B cell (primary cell): ENCODE data around the gene GRM3. TPM values are rescaled to one million over a fixed set of nuclear protein-coding genes. Genes with fewer than 3 reads are reported as not detected.

Experiments used
- ATAC-seq: fragments of 200-7000 bp; cut with Tn5 transposase; one replicate; pipeline ENCODE4 v1.10.0; 2021; ENCODE audit warnings: low read depth, mild to moderate bottlenecking, moderate number of reproducible peaks, moderate library complexity
- CTCF ChIA-PET: fragments of 350-600 bp; sonication (Branson Sonifier 250); formaldehyde crosslinking; loops from one replicate; lab custom pipeline; 2021; ENCODE audit warnings: antibody characterized with exemption, inconsistent platforms; lab: Charles Lee
- POLR2A ChIA-PET: fragments of 350-600 bp; sonication (Branson Sonifier 250); formaldehyde crosslinking; loops from one replicate; lab custom pipeline; 2021; ENCODE audit warnings: antibody characterized with exemption; lab: Charles Lee
- DNase-seq: peaks from one replicate; pipeline ENCODE4 v3.0.0; 2013
- H2AFZ ChIP-seq: 2 replicates; pipeline ENCODE4 v1.6.1; 2012; ENCODE audit warnings: mild to moderate bottlenecking, low read depth, low read length; ENCODE audit not compliant: insufficient read depth, poor library complexity, severe bottlenecking
- H3K27ac ChIP-seq, 2 donors: 1 replicate in 1 of 2; 2 replicates in 1 of 2; pipeline ENCODE4 v1.5.1; 2012 to 2013; ENCODE audit warnings: low read length in 2 of 2, mild to moderate bottlenecking in 2 of 2, moderate library complexity in 1 of 2
- H3K27me3 ChIP-seq, 4 experiments: fragments of 200-600 bp in 1 of 4; sonication (generic) in 1 of 4; replicated peaks in 1 of 4; 1 replicate in 2 of 4; 2 replicates in 2 of 4; pipeline versions ENCODE4 v1.6.1 to v1.7.0; 2013 to 2016; ENCODE audit warnings: low read length in 3 of 4, mild to moderate bottlenecking in 2 of 4, mixed read lengths in 1 of 4, moderate library complexity in 1 of 4; ENCODE audit not compliant: insufficient read depth in 4 of 4, control insufficient read depth in 3 of 4; ENCODE audit errors: control extremely low read depth in 1 of 4
- H3K36me3 ChIP-seq, 2 experiments: replicated peaks in 1 of 2; 1 replicate in 1 of 2; 2 replicates in 1 of 2; pipeline versions ENCODE4 v1.6.1 to v1.7.1; 2013; ENCODE audit warnings: low read length in 1 of 2; ENCODE audit not compliant: insufficient read depth in 2 of 2, control insufficient read depth in 1 of 2; ENCODE audit errors: control extremely low read depth in 1 of 2, extremely low read depth in 1 of 2
- H3K4me1 ChIP-seq, 2 donors: fragments of 200-600 bp in 1 of 2; sonication (generic) in 1 of 2; 1 replicate in 1 of 2; 2 replicates in 1 of 2; pipeline versions ENCODE4 v1.5.1 to v1.6.1; 2013 to 2017; ENCODE audit warnings: low read length in 2 of 2; ENCODE audit not compliant: control insufficient read depth in 2 of 2, insufficient read depth in 2 of 2
- H3K4me2 ChIP-seq: replicated peaks from 2 replicates; pipeline ENCODE3; 2012; ENCODE audit warnings: mild to moderate bottlenecking, low read depth, low read length; ENCODE audit not compliant: poor library complexity, severe bottlenecking
- H3K4me3 ChIP-seq, 5 experiments: fragments of 200-600 bp in 1 of 5; sonication (generic) in 1 of 5; 1 replicate in 3 of 5; 2 replicates in 2 of 5; pipeline versions ENCODE4 v1.5.1 to v1.7.0; 2011 to 2016; ENCODE audit warnings: low read length in 4 of 5, mild to moderate bottlenecking in 4 of 5, low read depth in 2 of 5, control low read depth in 1 of 5, moderate library complexity in 1 of 5; ENCODE audit not compliant: insufficient read depth in 1 of 5; ENCODE audit errors: control extremely low read depth in 1 of 5, extremely low read depth in 1 of 5
- H3K79me2 ChIP-seq: fragments of 200-600 bp; sonication (generic); one replicate; pipeline ENCODE4 v1.6.0; 2016; ENCODE audit warnings: low read length; ENCODE audit not compliant: control insufficient read depth, insufficient read depth
- H3K9ac ChIP-seq: fragments of 200-600 bp; sonication (generic); 2 replicates; pipeline ENCODE4 v1.6.1; 2017; ENCODE audit warnings: mild to moderate bottlenecking, low read length, moderate library complexity
- H3K9me3 ChIP-seq, 3 donors: one replicate each; pipeline versions ENCODE4 v1.6.1 to v1.7.1; 2013; ENCODE audit warnings: low read length in 2 of 3; ENCODE audit not compliant: control insufficient read depth in 2 of 3, insufficient read depth in 1 of 3; ENCODE audit errors: control extremely low read depth in 1 of 3
- H4K20me1 ChIP-seq: 2 replicates; pipeline ENCODE4 v1.6.0; 2012; ENCODE audit warnings: mild to moderate bottlenecking, low read length; ENCODE audit not compliant: insufficient read depth, control insufficient read depth, poor library complexity, severe bottlenecking
- H3K27ac Mint-ChIP-seq: one replicate; pipeline ENCODE4 v1.8.0; 2021; ENCODE audit warnings: mixed read lengths
- H3K27me3 Mint-ChIP-seq: one replicate; pipeline ENCODE4 v1.8.0; 2021; ENCODE audit warnings: mixed read lengths
- H3K4me1 Mint-ChIP-seq: one replicate; pipeline ENCODE4 v1.8.0; 2021; ENCODE audit warnings: mixed read lengths
- H3K4me3 Mint-ChIP-seq: one replicate; pipeline ENCODE4 v1.8.0; 2021; ENCODE audit warnings: mixed read lengths
- H3K9me3 Mint-ChIP-seq: one replicate; pipeline ENCODE4 v1.8.0; 2022; ENCODE audit warnings: mixed read lengths; ENCODE audit not compliant: insufficient read depth
- CTCF ChIP-seq: fragments of 200-600 bp; IDR thresholded peaks from one replicate; pipeline ENCODE4 v1.8.0; 2022; ENCODE audit warnings: antibody characterized with exemption, mild to moderate bottlenecking
- EZH2 ChIP-seq: IDR thresholded peaks from 2 replicates; pipeline ENCODE4 v1.6.1; 2012; ENCODE audit warnings: borderline replicate concordance, low read depth, mild to moderate bottlenecking, moderate library complexity, low read length; ENCODE audit not compliant: insufficient read depth, poor library complexity, severe bottlenecking
- WGBS: methylation state at CpG from one replicate; pipeline ENCODE4 v1.1.5; 2013; ENCODE audit warnings: missing lambda C conversion rate; ENCODE audit not compliant: insufficient coverage; 5-methylcytosine and 5-hydroxymethylcytosine counted together
- intact Hi-C: fragments of 100-400 bp; cut with micrococcal nuclease; formaldehyde crosslinking; loops from one replicate; pipeline ENCODE4 v1.10.0; 2022
- polyA plus RNA-seq: library from polyadenylated mRNA; depleted of rRNA; stranded (reverse); fragments of >200 nt; gene quantifications from 2 replicates; pipeline ENCODE4 v1.2.3, GENCODE V29; 2012
- total RNA-seq, 2 donors: library from RNA; stranded (reverse); fragments of 120-200 nt in 1 of 2; gene quantifications; 1 replicate in 1 of 2; 2 replicates in 1 of 2; pipeline versions ENCODE4 v1.2.3 to v1.2.4, GENCODE V29; 2013 to 2022

Gene GRM3
- total and polyA plus RNA-seq, 2 donors (not counting 1 experiment from before 2014, with no cell fraction given): not detected

GRCh38 chr7:86644282-86645224 lies 844 bp downstream of the GRM3 start:
- ChIA-PET POLR2A (no interaction called here), CTCF (no interaction called here)
- ATAC-seq (no peak), DNase-seq (no peak)
- intact Hi-C loops: no loop called here
- H3K79me2 ChIP-seq: no peaks in the 10 kb centered on the region
- H3K27me3 ChIP-seq: peaks cover 0 to 25% (median 6%) of the 10 kb centered on the region in 4 experiments
- Mint-ChIP-seq H3K27ac (no peak overlapping the region), H3K9me3 (no peaks in the 10 kb centered on the region), H3K27me3 (peaks cover 36% of the 10 kb centered on the region), H3K4me1 (peaks cover 3% of the 10 kb centered on the region), H3K4me3 (no peak overlapping the region)
- no peak overlapping the region for H3K4me2 ChIP-seq
- no peak overlapping the region for H2AFZ ChIP-seq
- H3K9me3 ChIP-seq: peaks cover 0 to 10% (median 0%) of the 10 kb centered on the region in 3 donors
- no peaks in the 10 kb centered on the region for H3K36me3 ChIP-seq
- WGBS: 8% methylated on average over 30 of the region's 42 CpGs
- H4K20me1 ChIP-seq: no peaks in the 10 kb centered on the region
- H3K27ac ChIP-seq: no peak overlapping the region
- no peak overlapping the region for H3K4me3 ChIP-seq
- TF ChIP-seq EZH2: no peak
- no peak for TF ChIP-seq CTCF
- H3K4me1 ChIP-seq: no peaks in the 10 kb centered on the region
- no peak overlapping the region for H3K9ac ChIP-seq

- intact Hi-C loops: no loop called here
- TF ChIP-seq EZH2: no peak
- TF ChIP-seq CTCF: no peak
- no peaks in the 10 kb centered on the region for H3K9me3 Mint-ChIP-seq
Measured at GRCh38 chr7:86645225-86645608, 1.5 kb downstream of the GRM3 start.

More at GRCh38 chr7:86645225-86645608, 1.5 kb downstream of the GRM3 start:
- H3K4me1 Mint-ChIP-seq: peaks cover 3% of the 10 kb centered on the region
- peaks cover 36% of the 10 kb centered on the region for H3K27me3 Mint-ChIP-seq
- H3K9me3 ChIP-seq: peaks cover 0 to 10% (median 0%) of the 10 kb centered on the region in 3 donors
- H3K4me1 ChIP-seq: no peaks in the 10 kb centered on the region
- no peaks in the 10 kb centered on the region for H3K36me3 ChIP-seq
- H3K27ac ChIP-seq: no peak overlapping the region
- POLR2A ChIA-PET: no interaction called here
- H2AFZ ChIP-seq: no peak overlapping the region
- no peak overlapping the region for H3K4me2 ChIP-seq
- peaks cover 0 to 25% (median 6%) of the 10 kb centered on the region in 4 experiments for H3K27me3 ChIP-seq
- WGBS: 30% methylated on average over 11 of the region's 13 CpGs
- no peak overlapping the region for H3K4me3 Mint-ChIP-seq
- H3K4me3 ChIP-seq: no peak overlapping the region
- no peak for DNase-seq
- CTCF ChIA-PET: no interaction called here
- no peak overlapping the region for H3K27ac Mint-ChIP-seq
- no peak for ATAC-seq
- no peaks in the 10 kb centered on the region for H4K20me1 ChIP-seq
- H3K9ac ChIP-seq: no peak overlapping the region
- H3K79me2 ChIP-seq: no peaks in the 10 kb centered on the region
